GM19193 (cell line): ENCODE measurements around the gene LSM4.

Experiments
- POLR2A ChIP-seq: IDR thresholded peaks from 4 replicates; pipeline ENCODE4 v1.6.1; 2011; ENCODE audit not compliant: insufficient read depth, insufficient read length; ENCODE audit errors: extremely low read depth

The LSM4 gene

DNA sequence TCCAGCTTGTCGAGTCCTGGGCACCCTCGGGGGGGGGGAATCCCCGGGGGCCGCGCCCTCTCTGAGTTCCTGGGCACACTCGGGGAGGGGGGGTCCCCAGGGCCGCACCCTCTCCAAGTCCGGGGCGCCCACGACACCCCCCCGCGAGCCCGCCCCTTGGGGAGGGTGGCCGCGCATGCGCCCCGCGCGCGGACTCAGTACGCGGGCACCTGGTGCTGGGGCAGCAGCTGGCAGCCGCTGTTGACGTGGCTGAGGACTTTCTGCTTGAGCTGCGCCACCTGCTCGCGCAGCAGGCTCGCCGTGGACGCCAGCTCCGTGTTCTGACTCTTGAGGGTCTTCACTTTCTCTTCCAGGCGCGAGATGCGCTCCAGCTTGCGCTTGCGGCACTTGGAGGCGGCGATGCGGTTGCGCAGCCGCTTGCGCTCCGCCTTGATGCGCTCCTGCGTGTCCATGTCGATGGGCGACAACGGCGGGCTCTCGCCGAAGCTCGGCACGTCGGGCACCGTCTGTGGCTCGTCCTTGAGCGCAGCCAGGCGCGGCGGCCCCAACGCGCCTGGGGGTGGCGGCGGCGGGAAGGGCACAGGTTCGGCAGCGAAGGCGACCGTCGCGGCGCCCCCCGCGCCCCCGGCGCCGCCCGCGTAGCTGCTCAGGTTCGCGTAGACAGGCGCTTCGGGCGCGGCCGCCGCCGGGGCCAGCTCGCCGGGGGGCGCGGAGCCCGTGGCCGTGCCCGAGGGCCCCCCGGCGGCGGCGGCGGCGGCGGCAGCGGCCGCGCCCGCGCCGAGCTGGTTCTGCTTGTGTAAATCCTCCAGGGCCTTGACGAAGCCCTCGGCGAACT lies 42.4 kb downstream of the LSM4 start:
- peak; percentile 84 for TF ChIP-seq POLR2A

DNA sequence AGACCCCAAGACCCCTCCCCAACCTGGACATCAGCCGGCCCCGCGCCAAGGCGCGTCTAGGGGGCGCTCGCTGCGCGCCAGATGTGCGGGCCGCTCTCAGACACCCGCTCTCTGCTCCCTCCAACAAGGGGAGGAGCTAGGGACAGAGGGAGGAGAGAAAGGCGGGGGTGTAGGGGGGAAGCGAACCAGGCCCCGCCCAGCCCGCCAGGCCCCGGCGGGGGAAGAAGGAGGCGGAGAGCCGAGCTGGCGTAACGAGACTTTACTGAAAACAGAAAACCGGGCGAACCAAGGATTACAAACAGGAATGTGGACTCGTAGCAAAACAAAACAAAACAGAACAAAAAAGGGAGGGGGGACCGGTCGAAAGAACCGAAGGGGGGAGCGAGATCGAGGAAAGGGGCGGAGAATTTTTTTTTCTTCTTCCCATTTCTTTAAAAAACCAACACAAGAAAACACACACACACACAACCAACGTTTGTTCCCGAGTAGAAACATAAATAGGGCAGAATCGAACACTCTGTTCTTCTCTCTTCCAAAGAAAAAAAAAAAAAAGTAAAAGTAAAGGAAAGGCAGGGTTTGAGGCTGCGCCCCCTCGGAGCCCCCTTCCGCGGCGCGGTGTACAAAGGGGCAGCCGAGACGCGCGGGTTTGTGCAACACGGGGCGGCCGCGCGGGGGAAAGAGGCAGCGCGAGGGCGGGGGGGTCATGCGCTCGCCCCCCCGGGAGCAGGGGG lies 43.2 kb downstream of the LSM4 start:
- TF ChIP-seq POLR2A = peak; percentile 52

DNA sequence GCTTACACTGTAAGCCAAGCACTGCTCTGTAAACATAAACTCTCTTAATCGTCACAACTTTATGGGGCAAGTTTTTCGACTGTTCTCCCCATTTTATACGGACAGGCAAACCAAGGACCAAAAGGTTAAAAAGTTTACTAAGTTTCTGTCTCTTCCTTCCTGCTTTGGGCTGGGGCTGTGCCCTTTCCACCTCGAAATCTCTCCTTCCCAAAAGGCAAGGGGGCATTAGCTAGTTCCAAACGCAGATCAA lies 43.7 kb downstream of the LSM4 start:
- TF ChIP-seq POLR2A = no peak

DNA sequence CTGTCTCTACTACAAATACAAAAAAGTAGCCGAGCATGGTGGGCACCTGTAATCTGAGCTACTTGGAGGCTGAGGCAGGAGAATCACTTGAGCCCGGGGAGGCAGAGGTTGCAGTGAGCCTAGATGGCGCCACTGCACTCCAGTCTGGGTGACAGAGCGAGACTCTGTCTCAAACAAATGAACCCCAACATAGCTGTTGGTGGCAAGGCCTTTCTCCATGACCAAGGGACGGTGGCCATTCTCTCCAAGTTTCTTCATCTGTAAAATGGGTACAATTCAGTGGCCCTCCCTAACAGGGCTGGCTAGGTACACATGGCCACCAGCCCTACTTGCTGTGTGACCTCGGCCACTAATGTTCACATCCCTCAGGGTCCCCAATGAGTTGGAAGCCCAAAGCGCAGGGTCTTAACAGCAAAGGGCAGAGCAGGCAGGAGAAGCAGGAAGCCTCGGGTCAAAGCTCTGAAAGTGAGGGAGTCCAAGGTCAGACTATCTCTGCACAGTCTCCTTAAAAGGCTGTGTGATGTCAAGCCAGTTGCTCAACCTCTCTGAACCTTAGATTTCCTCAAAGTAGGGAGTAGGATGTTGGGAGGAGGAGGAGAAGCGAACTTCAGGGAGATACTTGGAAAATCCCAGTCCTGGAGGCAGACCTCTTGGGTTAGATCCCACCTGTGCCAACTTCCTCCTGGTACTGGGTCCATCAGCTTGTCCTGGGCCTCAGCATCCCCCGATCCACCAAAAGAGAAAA lies 44.2 kb downstream of the LSM4 start:
- TF ChIP-seq POLR2A = peak; percentile 35

DNA sequence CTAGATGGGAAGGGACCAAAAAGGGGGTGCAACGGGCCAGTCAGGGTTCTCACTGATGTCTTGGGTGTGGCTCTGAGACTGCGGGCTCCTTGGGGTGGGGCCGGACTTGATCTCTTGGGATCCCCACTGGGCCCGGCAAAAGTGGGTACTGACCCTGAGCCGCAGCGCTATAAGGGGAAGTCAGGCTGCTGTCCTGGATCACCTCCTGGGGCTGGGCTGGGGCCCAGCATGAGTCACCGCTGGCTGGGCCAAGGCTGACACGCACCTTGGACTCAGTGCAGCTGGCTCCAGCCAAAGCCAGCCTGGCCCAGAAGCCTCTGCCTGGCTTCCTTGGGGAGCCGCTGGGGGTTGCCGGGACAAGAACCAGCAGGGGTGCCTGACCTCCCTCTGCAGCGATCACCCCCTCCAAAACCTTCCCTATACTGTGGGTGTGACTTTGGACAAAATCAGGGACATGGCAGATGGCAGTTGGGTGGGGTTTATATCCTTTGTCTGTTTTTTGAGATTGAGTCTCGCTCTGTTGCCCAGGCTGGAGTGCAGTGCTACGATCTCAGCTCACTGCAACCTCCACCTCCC lies 48.0 kb downstream of the LSM4 start:
- TF ChIP-seq POLR2A = no peak

DNA sequence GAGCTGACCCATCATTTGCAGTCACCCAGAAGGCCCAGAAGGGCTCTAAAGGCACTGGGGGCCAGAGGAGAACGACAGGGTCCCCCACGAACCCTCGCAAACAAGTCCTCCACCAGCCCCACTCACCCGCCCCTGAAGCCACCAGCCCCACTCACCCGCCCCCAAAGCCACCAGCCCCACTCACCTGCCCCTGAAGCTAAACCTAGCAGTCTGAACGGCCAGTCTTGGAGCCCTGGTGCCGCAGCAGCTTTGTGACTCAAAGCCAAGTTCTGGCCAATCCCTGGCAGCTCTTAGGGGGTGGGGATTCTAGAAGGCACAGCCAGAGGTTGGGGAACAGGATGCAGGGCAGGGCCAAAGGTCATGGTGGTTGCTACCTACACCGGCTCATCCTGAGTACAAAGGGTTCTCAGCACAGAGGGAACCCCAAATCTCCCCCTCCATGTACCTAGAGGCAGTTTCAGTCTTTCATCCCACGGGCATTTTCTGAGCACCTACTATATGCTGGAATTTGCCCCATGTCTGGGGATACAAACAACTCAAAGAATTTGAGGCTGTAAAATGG lies 48.6 kb downstream of the LSM4 start, which contains the start of gene IQCN:
TSS of gene IQCN (minus strand) at position 234 of the 562 bp plus-strand sequence. CDS start 4,974 bp downstream, outside the sequence.
- TF ChIP-seq POLR2A = no peak

DNA sequence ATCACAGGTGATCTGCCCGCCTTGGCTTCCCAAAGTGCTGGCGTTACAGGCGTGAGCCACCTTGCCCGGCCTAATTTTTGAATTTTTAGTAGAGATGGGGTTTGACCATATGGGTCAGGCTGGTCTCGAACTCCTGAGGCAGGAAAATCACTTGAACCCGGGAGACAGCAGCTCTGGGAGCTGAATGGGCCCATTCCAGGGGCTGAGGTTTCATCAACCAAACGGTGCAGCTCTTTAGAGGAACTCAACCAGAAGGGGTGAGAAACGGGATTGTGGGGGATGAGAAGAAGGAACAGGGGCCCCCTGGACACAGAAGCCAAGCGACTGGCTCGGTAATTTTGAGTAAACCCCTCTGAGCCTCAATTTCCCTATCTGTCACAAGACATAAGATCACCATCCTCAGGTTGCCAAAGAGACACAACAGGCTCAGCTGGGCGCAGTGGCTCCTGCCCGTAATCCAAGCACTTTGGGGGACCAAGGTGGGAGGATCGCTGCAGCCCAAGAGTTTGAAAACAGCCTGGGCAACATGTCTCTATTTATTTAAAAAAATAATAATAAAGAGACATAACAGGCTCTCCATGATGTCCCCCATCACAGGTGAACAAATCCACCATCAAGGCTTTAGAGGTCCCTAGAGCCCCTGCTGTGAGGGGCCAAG lies 49.2 kb downstream of the LSM4 start:
- no peak for TF ChIP-seq POLR2A

DNA sequence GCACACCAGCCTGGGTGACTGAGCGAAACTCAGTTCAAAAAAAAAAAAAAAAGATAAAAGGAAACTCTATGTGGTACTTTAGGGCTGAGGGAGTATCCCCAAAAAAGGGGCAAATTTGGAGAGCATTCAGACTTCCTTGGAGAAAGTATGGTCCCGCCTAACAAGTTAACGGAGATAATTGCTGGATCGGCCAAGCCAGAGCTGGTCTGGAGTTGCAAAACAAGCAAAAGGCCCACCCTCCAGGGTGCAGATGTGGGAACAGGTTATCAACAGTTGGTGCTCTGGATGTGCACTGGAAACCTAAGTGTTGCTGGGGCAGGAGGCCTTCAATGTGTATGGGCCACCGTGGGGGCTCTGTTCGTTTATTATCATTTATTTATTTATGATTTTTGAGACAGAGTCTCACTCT lies 51.4 kb downstream of the LSM4 start:
- TF ChIP-seq POLR2A = no peak

DNA sequence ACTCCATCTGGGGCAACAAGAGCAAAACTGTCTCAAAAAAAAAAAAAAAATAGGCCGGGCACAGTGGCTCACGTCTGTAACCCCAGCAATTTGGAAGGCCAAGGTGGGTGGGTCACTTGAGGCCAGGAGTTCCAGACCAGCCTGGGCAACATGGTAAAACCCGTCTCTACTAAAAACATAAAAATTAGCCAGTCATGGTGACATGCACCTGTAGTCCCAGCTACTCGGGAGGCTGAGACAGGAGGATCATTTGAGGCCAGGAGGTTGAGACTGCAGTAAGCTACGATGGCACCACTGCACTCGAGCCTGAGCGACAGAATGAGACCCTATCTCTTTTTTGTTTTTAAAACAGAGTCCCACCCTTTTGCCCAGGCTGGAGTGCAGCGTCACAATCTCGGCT lies 52.5 kb downstream of the LSM4 start:
- TF ChIP-seq POLR2A = no peak

DNA sequence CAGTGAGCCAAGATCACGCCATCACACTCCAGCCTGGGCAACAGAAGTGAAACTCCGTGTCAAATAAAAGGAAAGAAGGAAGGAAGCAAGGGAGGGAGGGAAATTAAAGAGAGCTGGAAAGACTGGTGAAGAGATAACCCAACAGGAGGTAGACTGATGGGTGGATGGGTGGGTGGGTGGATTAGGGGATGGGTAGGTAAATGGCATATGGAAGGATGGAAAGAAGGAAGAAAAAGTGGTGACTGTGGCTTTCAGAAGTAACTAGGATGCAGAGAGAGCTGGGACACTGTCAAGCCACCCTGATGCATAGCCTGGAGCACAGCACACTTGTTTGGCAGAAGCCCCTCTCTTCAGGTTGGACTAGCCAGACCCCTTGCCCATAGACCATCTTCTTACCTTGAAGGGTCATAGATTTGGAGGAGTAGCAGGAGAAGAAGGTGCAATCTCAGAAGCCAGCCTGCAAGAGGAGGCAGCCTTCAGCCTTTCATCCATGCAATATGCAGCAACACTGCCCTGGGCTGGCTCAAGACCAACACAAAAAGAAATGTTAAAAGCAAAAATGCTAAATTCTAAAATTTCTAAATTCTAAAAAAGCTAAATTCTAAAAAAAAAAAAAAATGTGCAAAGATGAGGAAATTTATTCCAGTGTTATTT lies 53.7 kb downstream of the LSM4 start:
- TF ChIP-seq POLR2A = no peak

DNA sequence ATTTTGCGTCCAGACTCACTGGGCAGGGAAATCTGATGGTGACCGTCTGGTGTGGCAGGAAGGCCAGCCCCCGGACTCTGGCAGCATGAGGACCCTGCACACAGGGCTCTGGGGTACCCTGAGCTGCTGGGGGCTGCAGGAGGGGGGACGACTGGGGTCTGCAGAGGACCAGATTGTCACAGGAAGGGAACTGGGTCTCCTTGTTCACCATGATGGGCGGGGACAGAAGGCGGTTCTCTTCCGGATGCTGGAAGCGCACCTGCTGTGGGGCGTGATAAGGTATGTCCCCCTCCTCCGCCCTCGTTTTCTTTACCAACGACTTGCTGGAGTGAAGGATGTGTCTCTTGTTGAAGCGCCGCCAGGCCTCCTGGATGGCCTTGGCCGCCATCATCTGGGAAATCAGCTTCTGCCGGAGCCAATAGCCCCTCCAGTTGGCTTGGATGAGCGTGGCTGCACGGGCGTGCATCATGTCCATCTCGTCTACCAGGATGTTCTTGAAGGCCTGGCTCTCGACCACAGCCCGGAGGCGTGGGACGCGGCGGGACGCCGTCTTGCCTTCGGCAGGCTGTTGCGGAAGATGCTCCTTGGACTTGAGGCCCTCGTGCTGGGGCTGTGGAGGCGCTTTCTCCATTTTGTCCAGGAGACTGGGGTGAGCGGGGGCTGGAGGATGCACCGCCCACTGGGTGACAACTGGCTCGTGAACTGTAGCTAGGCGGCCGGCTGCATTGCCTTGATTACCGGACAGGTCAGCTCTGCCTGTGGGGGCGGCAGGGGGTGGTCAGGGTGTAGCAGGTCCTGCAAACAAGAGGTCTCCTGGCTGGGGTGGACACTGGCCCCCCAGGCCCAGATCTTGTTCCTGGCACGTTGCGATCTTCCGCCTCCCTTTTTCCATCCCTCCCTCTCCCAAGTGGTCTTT lies 55.8 kb downstream of the LSM4 start:
- TF ChIP-seq POLR2A = no peak

DNA sequence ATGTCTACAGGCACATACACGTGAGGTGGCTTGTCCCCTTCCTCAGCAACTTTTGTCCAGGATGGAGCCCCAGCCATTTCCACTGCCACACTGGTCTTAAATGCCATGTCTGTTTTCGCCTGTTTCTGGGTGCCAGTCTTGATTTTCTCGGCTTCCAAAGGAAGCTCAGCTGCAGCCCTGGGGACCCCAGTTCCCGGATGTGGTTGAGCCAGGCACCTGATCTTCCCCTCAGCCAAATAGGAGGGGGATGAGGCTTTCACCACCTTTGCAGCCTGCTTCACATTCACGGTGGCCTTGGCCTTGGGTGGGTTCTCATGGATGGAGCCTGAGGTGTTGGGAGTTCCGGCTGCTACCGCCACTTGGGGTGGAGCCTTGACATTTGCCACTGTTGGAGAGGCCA lies 57.3 kb downstream of the LSM4 start:
- no peak for TF ChIP-seq POLR2A

DNA sequence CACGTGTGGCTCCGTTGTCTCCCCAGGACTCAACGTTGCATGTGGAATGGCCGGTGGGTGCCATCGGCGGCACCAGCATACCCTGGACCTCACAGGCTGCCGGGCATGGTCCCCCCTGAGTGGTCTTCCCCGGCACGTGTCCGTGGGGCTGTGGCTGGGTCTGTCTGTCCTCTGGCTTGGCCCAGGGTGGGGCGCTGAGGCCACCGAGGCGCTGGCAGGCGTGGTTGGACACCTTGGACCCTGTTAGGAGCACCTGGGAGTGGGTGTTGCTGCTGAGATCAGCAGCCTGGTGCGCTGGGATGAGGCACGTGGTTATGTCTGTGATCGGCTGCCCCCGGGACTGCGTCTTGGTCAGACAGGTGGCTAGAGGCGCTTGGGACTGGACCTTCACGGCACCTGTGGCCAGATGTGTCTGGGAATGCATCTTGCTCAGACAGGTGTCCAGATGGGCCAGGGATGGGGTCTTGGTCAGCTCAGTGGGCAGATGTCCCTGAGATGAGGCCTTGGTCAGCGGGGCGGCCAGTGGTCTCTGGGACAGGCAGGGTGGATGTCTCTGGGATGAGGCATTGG lies 57.8 kb downstream of the LSM4 start:
- no peak for TF ChIP-seq POLR2A
